Immature natural killer cell (primary cell): ENCODE results near the gene ZMYND12. TPM values are rescaled to one million over a fixed set of nuclear protein-coding genes. Genes with fewer than 3 reads are reported as not detected.
A peak's percentile ranks its signal among the peaks of the same experiment; 100 is the strongest.
"Not testable (repeated sequence)": the region's sequence is repeated elsewhere in the genome, so short reads cannot be mapped to it uniquely, and the experiment has no call there.

Source experiments
- DNase-seq, 3 donors: peaks; one replicate each; pipeline ENCODE4 v3.0.0; 2022; ENCODE audit warnings: mixed read lengths in 1 of 3
- H3K27ac Mint-ChIP-seq, 6 donors: one replicate each; pipeline ENCODE4 v1.8.0; 2020; ENCODE audit warnings: mixed read lengths in 6 of 6, mild to moderate bottlenecking in 5 of 6, inconsistent platforms in 4 of 6, moderate library complexity in 3 of 6
- H3K27me3 Mint-ChIP-seq, 3 donors: one replicate each; pipeline ENCODE4 v1.8.0; 2020 to 2021; ENCODE audit warnings: low read depth in 3 of 3, mild to moderate bottlenecking in 3 of 3, mixed read lengths in 3 of 3, moderate library complexity in 3 of 3, inconsistent platforms in 1 of 3
- H3K36me3 Mint-ChIP-seq, 3 donors: one replicate each; pipeline ENCODE4 v1.8.0; 2020; ENCODE audit warnings: mixed read lengths in 3 of 3, inconsistent platforms in 2 of 3, mild to moderate bottlenecking in 2 of 3
- H3K4me1 Mint-ChIP-seq, 2 donors: one replicate each; pipeline ENCODE4 v1.8.0; 2020; ENCODE audit warnings: inconsistent platforms in 2 of 2, mild to moderate bottlenecking in 2 of 2, mixed read lengths in 2 of 2, moderate library complexity in 1 of 2
- H3K4me3 Mint-ChIP-seq, 5 donors: one replicate each; pipeline ENCODE4 v1.8.0; 2020; ENCODE audit warnings: mild to moderate bottlenecking in 5 of 5, mixed read lengths in 5 of 5, inconsistent platforms in 3 of 5, moderate library complexity in 3 of 5
- H3K9me3 Mint-ChIP-seq, 6 donors: one replicate each; pipeline ENCODE4 v1.8.0; 2020; ENCODE audit warnings: mild to moderate bottlenecking in 6 of 6, mixed read lengths in 6 of 6, inconsistent platforms in 4 of 6, moderate library complexity in 3 of 6
- polyA plus RNA-seq, 3 donors: library from polyadenylated mRNA; unstranded; fragments of 300-500 nt; fragmentation: Illumina TruSeq; gene quantifications; one replicate each; pipeline ENCODE4 v1.2.3, GENCODE V29; 2021

The ZMYND12 gene
- under 1 TPM in 1 of 3 donors, not detected in 2; 0.39 TPM for polyA plus RNA-seq

- Mint-ChIP-seq H3K36me3 (peaks cover 22 to 23% (median 23%) of the 10 kb centered on the region in 3 donors), H3K9me3 (peaks cover 0 to 2% (median 0%) of the 10 kb centered on the region in 6 donors), H3K4me3 (peak within 1 kb of the TSS; percentile 88 to 99 (median 93)), H3K27ac (peak within 1 kb of the TSS; percentile 95 to 100 (median 99)), H3K4me1 (peaks cover 29 to 45% of the 10 kb centered on the region in 2 donors), H3K27me3 (peaks cover 11 to 16% (median 14%) of the 10 kb centered on the region in 3 donors)
- DNase-seq = peak; percentile 92 to 93 (median 93)
Observed at GRCh38 chr1:42456010-42456753, at the start of gene ZMYND12, which contains the start of gene PPCS. TSS of gene ZMYND12 (minus strand) at chr1:42456022. CDS start at chr1:42455997, 25 bp downstream. TSS of gene PPCS (plus strand) at chr1:42456543. CDS start at chr1:42456566, 23 bp downstream.

GRCh38 chr1:42504535-42505128, 48.8 kb upstream of the ZMYND12 start:
- no peak for DNase-seq
- no peaks in the 10 kb centered on the region for H3K4me1 Mint-ChIP-seq
- peaks cover 19 to 67% (median 61%) of the 10 kb centered on the region in 6 donors for H3K9me3 Mint-ChIP-seq
- H3K4me3 Mint-ChIP-seq = no peak overlapping the region
- H3K27ac Mint-ChIP-seq = no peak overlapping the region
- H3K36me3 Mint-ChIP-seq = peaks cover 49 to 73% (median 68%) of the 10 kb centered on the region in 3 donors
- H3K27me3 Mint-ChIP-seq = peaks cover 0 to 2% (median 1%) of the 10 kb centered on the region in 3 donors

GRCh38 chr1:42502031-42502430, 46.2 kb upstream of the ZMYND12 start:
- not testable (repeated sequence) for H3K4me1 Mint-ChIP-seq, DNase-seq, H3K27ac Mint-ChIP-seq, H3K27me3 Mint-ChIP-seq, H3K4me3 Mint-ChIP-seq
- Mint-ChIP-seq H3K9me3 (peaks cover 15 to 46% (median 40%) of the 10 kb centered on the region in 6 donors), H3K36me3 (peaks cover 39 to 63% (median 62%) of the 10 kb centered on the region in 3 donors)

GRCh38 chr1:42490237-42490636, 34.4 kb upstream of the ZMYND12 start:
- H3K27ac Mint-ChIP-seq = no peak overlapping the region
- H3K36me3 Mint-ChIP-seq = peaks cover 13 to 32% (median 31%) of the 10 kb centered on the region in 3 donors
- H3K9me3 Mint-ChIP-seq = peaks cover 0 to 5% (median 0%) of the 10 kb centered on the region in 6 donors
- H3K4me3 Mint-ChIP-seq = no peak overlapping the region
- DNase-seq = no peak
- no peaks in the 10 kb centered on the region for H3K4me1 Mint-ChIP-seq
- H3K27me3 Mint-ChIP-seq = no peaks in the 10 kb centered on the region

GRCh38 chr1:42484382-42484781, 28.6 kb upstream of the ZMYND12 start:
- peaks cover 12 to 24% (median 23%) of the 10 kb centered on the region in 3 donors for H3K36me3 Mint-ChIP-seq
- H3K9me3 Mint-ChIP-seq = no peaks in the 10 kb centered on the region
- H3K4me3 Mint-ChIP-seq = no peak overlapping the region
- DNase-seq = no peak
- H3K4me1 Mint-ChIP-seq = no peaks in the 10 kb centered on the region
- peaks cover 0 to 1% (median 0%) of the 10 kb centered on the region in 3 donors for H3K27me3 Mint-ChIP-seq
- no peak overlapping the region for H3K27ac Mint-ChIP-seq

GRCh38 chr1:42482635-42483153, 26.9 kb upstream of the ZMYND12 start:
- Mint-ChIP-seq H3K36me3 (peaks cover 12 to 23% (median 21%) of the 10 kb centered on the region in 3 donors), H3K9me3 (no peaks in the 10 kb centered on the region), H3K27ac (no peak overlapping the region), H3K4me1 (no peaks in the 10 kb centered on the region), H3K27me3 (peaks cover 0 to 1% (median 0%) of the 10 kb centered on the region in 3 donors), H3K4me3 (no peak overlapping the region)
- no peak for DNase-seq

- Mint-ChIP-seq H3K36me3 (peaks cover 12 to 17% (median 13%) of the 10 kb centered on the region in 3 donors), H3K27me3 (peaks cover 0 to 1% (median 0%) of the 10 kb centered on the region in 3 donors), H3K4me1 (no peaks in the 10 kb centered on the region), H3K27ac (no peak overlapping the region), H3K9me3 (no peaks in the 10 kb centered on the region), H3K4me3 (no peak overlapping the region)
- DNase-seq = no peak
Observed at GRCh38 chr1:42480921-42481320, 25.1 kb upstream of the ZMYND12 start.

- DNase-seq = no peak
- no peaks in the 10 kb centered on the region for H3K9me3 Mint-ChIP-seq
- H3K36me3 Mint-ChIP-seq = peaks cover 12 to 14% (median 13%) of the 10 kb centered on the region in 3 donors
- no peaks in the 10 kb centered on the region for H3K4me1 Mint-ChIP-seq
- no peak overlapping the region for H3K4me3 Mint-ChIP-seq
- H3K27ac Mint-ChIP-seq = no peak overlapping the region
- H3K27me3 Mint-ChIP-seq = peaks cover 0 to 1% (median 0%) of the 10 kb centered on the region in 3 donors
Observed at GRCh38 chr1:42479621-42480020, 23.8 kb upstream of the ZMYND12 start.

- peaks cover 8 to 15% (median 13%) of the 10 kb centered on the region in 3 donors for H3K36me3 Mint-ChIP-seq
- H3K9me3 Mint-ChIP-seq = no peaks in the 10 kb centered on the region
Observed at GRCh38 chr1:42477775-42478174, 22.0 kb upstream of the ZMYND12 start.

GRCh38 chr1:42477354-42477753, 21.5 kb upstream of the ZMYND12 start:
- H3K36me3 Mint-ChIP-seq = peaks cover 4 to 11% (median 9%) of the 10 kb centered on the region in 3 donors
- DNase-seq, H3K27me3 Mint-ChIP-seq, H3K4me3 Mint-ChIP-seq, H3K9me3 Mint-ChIP-seq, H3K4me1 Mint-ChIP-seq, H3K27ac Mint-ChIP-seq: not testable (repeated sequence)

More at GRCh38 chr1:42477775-42478174, 22.0 kb upstream of the ZMYND12 start:
- Mint-ChIP-seq H3K4me1 (no peaks in the 10 kb centered on the region), H3K27me3 (peaks cover 0 to 1% (median 0%) of the 10 kb centered on the region in 3 donors), H3K27ac (peak overlapping the region in 1 of 6 donors; percentile 10), H3K4me3 (no peak overlapping the region)
- no peak for DNase-seq

GRCh38 chr1:42476605-42477004, 20.8 kb upstream of the ZMYND12 start:
- no peaks in the 10 kb centered on the region for H3K9me3 Mint-ChIP-seq
- H3K4me1 Mint-ChIP-seq = no peaks in the 10 kb centered on the region
- DNase-seq = no peak
- H3K36me3 Mint-ChIP-seq = peaks cover 3 to 11% (median 6%) of the 10 kb centered on the region in 3 donors
- peaks cover 0 to 1% (median 0%) of the 10 kb centered on the region in 3 donors for H3K27me3 Mint-ChIP-seq
- H3K4me3 Mint-ChIP-seq = no peak overlapping the region
- no peak overlapping the region for H3K27ac Mint-ChIP-seq

GRCh38 chr1:42469727-42470126, 13.9 kb upstream of the ZMYND12 start:
- Mint-ChIP-seq H3K4me1 (no peaks in the 10 kb centered on the region), H3K27me3 (peaks cover 0 to 2% (median 0%) of the 10 kb centered on the region in 3 donors), H3K9me3 (no peaks in the 10 kb centered on the region), H3K27ac (no peak overlapping the region), H3K36me3 (peaks cover 11 to 23% (median 16%) of the 10 kb centered on the region in 3 donors), H3K4me3 (no peak overlapping the region)
- DNase-seq = no peak

GRCh38 chr1:42466030-42466429, 10.2 kb upstream of the ZMYND12 start:
- peaks cover 9 to 17% (median 13%) of the 10 kb centered on the region in 3 donors for H3K27me3 Mint-ChIP-seq
- H3K9me3 Mint-ChIP-seq = no peaks in the 10 kb centered on the region
- DNase-seq = no peak
- H3K27ac Mint-ChIP-seq = no peak overlapping the region
- peaks cover 9 to 17% (median 17%) of the 10 kb centered on the region in 3 donors for H3K36me3 Mint-ChIP-seq
- H3K4me1 Mint-ChIP-seq = peaks cover 23 to 24% of the 10 kb centered on the region in 2 donors
- H3K4me3 Mint-ChIP-seq = no peak overlapping the region
